Stimulated activated CD8-positive, alpha-beta memory T cell treated with anti-CD3 and anti-CD28 coated beads, Interleukin-4, amount 100 ng/mL, for 4 hours (primary cell): ENCODE measurements around the gene SLC23A2.
"Not testable (repeated sequence)": the region's sequence is repeated elsewhere in the genome, so short reads cannot be mapped to it uniquely, and the experiment has no call there.

Experiments used
- DNase-seq, 2 donors: peaks; one replicate each; pipeline ENCODE4 v3.0.0-alpha.2; 2020; ENCODE audit warnings: low read depth in 2 of 2, low spot score in 1 of 2

SLC23A2 gene

DNA sequence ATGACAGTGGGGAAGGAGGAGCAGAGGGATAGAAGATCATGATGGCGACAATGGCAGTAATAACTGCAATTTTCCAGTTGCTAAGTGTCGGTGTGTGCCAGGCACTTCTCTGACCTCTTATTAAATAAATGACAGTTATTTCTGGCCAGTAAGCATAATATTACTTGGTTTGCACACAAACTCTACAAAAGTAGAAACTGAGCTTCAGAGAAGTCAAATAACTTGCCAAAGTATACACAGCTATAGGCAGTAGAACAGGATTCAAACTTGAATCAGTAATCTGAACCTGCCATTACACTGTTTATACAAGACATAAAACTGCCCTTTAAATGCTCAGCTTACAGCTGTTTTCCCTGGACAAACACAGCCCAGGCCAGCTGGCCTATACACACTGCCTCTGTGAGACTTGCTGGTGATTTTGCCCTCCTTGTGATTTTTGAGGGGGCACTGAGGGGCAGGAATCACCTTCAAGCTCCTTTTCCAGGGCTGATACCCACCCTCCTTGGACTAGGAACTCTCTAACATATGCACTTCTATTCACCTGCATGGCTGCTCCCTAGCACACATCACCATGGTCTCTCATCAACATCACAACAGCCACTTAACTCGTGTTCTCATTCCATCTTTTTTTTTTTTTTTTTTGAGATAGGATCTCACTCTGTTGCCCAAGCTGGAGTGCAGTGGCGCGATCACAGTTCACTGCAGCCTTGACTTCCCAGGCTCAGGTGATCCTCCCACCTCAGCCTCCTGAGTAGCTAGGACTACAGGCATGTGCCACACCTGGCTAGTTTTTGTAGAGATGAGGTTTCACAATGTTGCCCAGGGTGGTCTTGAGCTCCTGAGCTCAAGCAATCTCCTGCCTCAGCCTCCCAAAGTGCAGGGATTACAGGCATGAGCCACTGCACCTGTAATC lies 63.6 kb downstream of the SLC23A2 start:
- no peak for DNase-seq

DNA sequence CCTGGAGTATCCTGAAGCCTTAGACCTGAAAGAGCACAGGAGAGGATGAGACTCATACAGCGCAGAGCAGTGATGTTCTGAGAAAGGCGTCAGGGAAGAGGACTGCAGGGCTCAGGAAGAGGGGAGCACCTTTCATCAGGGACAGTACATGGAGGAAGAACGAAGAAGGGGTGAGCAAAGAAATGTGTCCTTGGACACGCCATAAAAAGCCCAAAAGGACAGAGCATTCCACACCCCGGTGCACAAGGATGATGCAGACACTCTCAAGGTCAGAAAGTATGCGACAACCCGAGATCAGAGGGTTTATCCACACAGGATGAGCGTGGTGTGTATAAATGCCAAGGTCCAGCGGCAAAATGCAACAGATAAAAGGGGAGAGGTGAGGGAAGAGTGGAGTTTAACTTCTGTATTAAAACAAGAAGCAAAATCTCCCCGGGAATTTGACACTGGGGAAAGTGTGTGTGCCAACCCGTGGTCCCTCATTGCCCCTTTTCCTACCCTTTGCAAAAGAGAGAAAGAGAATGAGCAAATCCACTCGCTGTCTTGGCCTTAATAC lies 64.4 kb downstream of the SLC23A2 start:
- DNase-seq: no peak

DNA sequence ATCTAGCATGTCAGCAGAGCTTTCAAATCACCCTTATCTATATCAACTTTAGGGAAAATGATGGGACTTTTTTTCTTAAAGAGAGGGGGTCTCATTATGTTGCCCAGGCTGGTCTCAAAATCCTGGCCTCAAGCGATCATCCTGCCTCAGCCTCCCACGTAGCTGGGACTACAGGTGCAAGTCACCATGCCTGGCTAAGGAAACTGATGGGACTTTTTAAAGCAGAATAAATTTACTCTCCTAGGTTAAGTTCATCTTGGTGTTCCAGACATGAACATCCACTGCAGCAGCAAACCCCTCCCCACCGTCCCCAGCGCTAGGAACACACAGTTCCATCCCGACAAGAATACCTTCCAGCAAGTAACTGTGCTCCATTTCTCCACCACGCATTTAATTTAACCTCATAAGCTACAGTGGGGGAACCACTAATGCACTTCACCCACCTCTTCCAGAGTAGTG lies 64.9 kb downstream of the SLC23A2 start:
- no peak for DNase-seq

DNA sequence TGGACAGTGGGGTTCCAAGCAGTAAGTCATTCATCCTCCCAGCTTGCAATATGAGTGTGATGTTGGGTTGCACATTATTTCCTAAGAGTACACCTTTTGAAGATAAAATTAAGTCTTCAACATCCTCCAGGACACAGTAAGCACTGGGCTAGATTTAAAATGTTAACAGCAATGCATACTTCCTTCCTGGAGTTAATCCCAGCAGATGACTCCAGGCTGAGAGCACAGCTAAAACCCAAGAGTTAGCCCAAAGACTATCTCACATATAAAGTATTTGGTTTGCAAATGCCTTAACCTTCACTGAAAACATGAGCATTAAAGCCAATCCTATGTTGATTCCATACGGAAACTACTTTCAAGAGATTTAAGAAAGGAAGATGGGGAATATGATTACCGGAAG lies 69.2 kb downstream of the SLC23A2 start:
- DNase-seq: no peak

DNA sequence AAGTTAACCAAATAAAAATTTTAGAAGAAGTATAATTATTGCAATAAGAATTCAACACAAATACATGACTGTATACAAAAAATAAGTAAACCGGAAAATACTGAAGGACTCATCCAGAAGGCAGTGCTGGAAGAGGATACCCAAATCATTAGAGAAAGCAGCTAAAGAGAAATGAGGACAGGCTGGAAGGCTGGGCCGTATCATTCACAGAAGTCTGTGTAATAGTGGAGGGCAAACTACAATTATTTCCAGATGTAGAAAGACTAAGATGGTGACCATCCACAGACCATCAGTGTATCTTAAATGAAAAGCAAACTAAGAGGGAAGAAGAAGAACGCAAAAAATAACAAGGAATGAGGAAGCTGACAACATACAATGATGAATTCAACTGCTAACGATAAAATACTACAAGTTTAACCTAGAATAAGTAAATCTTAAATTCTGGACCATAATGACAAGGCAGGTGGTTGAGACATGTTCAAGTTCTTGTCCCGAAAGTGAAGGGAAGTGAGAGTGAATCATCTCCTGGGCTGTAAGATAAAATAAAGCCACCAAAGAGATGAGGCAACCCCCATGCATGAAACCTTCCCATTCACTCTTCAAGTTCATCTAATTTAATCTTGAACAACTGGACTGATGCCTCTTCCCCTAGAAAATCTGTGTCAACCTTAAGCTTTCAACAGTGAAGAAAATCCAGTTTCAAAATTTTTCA lies 71.5 kb downstream of the SLC23A2 start:
- no peak for DNase-seq

DNA sequence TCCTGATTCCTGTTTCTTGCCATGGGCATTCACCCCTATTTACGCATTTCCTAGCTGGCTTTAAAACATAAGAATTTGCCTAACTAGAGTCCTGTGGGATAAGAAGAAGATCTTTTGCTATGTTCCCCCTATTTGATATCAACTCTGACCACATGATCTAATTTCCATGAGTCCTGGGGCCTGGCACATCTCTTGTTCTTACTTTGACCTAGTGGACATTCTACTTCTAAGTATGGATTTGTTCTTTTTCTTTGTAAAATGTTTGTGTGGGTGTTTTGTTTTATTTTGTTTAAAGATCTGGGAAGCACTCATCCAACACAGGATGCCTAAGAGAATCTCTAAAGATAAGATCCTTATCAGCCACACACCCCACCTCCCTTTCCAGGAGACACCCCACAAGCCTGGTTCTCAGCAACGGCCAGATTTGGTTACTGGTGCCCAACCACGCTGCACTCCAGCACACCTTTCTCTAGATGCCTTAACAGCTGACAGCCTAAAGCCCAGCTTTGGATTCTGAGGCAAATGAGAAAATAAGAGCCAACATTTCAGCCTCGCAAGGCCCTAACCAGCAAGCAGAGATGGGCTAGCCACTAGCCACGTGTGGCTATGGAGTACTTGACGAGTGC lies 74.7 kb downstream of the SLC23A2 start:
- no peak for DNase-seq

DNA sequence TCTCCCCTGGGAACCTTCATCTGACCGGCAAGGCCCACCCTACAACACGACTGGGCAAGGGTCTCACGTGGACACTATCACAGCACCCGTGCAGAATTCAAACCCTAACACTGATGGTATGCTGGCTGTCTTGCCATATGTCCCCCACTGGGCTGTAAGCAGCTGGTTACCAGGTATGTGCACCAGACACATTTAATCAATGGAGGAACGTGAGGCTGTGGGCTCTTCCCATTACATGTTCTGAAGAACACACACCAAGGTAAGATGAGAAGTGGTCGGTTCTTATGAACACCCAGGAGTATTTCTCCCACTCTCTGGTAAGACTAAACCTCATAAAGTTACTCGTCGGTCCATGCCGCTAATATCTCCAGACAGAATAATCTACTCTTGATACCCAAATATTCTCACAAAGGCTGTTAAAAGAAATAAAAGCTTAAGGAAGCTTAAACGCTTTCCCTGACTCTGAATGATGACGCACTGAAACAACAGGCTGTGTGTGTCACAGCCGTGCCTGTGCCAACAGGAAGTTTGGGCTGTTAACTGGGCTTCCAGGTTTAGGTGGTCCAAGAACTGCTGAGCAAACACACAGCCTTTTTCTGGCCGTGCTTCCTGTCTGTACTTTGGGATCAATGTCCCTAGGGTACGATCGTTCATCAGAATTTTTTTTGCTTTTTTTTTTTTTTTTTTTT lies 75.3 kb downstream of the SLC23A2 start:
- no peak for DNase-seq

DNA sequence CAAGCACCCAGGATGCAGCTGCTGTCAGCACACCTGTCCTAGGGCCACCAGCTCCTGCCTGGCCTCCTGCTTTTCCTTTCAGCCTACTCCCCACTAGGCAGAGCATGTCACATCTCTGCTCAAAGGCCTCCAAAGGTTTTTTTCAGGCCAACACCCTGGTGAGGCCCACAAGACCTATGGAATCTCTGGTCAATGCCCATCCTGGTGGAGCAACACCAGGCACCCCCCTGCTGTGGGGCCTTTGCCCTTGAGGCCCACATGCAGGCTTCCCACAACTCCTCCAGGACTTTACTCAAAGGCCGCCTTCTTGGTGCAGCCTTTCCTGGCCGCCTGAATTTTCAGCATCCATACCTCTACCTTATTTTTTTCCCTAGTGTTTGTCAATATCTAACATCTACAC lies 76.9 kb downstream of the SLC23A2 start:
- no peak for DNase-seq

DNA sequence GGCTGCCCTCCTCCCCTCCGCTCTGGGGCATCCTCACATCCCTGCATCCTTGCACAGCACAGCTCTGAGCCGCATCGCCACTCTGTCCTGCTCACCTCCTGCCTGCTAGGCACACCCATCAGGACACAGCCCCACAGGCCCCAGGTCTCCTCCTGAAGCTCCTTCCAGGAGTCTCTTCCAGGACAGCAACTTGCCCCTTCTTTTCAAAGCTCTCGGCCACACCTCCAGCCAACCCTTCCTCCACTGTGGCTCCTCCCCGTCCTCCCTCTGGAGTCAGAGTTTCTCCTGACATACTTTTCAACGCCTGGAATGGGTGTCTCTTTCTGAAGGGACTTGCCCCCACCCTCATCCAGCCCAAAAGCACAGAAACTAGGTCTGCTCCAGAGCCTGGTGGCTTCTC lies 77.3 kb downstream of the SLC23A2 start:
- no peak for DNase-seq

DNA sequence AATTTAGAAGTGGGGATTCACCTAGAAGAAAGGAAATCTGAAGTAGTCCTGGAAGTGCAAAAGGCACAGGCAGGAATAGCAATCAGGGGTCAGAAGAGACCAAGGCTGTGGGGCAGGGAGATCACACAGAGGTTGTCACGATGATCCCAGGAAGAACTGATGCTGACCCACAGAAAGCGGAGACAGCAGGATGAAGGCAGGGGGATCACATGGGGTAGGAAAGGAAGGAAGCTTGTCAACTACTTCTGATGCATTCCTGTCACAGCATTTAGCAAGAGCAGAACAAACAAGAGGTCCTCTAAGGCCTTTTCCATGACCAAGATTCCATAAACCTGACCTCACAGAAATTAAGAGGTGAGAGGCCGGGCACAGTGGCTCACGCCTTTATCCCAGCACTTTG lies 79.1 kb downstream of the SLC23A2 start:
- DNase-seq: no peak

DNA sequence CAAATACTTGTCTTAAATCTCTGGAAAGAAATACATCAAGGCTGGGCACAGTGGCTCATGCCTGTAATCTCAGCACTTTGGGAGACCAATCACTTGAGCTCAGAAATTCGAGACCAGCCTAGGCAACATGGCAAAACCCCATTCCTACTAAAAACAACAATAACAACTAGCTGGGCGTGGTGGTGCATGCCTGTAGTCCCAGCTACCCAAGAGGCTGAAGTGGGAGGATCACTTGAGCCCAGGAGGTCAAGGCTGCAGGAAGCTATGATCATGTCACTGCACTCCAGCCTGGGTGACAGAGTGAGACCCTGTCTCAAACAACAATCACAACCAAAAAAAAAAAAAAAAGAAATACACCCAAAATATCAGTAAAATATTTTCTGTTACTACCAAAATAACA lies 80.0 kb downstream of the SLC23A2 start:
- not testable (repeated sequence) for DNase-seq

DNA sequence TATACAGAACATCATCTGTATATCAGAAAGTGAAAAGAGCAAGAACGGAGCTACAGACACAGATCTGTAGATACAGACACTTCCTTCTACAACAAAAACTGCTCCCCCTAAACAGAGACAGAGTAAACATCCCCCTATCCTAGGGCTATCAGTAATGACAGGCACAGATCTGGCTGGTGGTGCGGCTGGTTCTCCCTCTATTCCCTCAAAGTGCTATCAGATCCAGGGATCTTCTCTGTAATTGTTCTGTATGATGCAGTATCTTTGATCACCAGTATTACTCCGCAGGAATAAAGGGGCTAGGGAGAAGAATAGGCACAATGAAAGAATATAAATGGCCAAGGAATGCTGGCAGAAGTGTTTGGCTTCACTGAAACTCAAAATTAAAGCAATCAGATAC lies 80.7 kb downstream of the SLC23A2 start:
- DNase-seq: no peak

DNA sequence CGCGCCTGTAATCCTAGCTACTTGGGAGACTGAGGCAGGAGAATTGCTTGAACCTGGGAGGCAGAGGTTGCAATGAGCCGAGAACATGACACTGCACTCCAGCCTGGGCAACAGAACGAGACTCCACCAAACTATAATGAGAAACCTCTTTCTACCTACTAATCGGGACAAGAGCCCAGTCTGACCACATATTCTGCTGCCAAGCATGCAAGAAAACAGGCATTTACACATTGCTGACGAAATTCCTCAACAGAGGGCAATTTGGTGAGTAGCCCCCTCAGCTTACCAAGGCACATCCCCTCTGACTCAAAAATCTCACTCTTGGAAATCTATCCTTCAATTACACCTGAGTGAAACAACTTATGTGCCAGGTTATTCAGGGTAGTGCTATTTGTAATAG lies 81.2 kb downstream of the SLC23A2 start:
- no peak for DNase-seq

DNA sequence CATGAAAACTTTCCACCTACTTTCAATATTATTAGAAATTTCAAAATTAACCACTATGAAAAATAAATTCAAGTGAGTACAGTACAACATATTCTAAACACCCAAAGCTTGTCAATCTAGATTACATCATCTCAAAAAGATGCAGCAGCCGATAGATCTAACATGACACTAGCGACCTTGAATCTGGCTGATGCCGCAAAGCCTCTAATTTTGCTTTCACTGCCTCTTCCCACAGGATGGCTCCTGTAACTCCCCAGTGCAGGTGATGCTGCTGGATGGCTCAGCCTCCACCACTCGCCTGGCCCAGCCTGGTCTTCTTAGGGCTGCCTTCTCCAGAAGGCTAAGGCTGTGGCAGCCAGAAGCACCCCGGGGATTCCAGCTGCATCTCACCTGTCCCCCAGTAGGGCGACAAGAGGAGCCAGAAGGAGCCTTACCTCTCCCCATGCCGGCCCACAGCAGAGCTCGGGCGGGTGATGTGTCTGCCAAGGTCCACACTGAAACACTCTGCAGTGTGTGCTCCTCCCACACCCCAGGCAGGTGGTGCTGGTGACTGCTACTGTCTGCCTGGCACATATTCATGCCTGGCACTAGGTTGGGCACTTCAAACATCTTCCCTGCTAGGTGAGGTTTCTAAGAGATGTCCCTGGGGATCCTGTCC lies 82.1 kb downstream of the SLC23A2 start:
- DNase-seq: no peak

DNA sequence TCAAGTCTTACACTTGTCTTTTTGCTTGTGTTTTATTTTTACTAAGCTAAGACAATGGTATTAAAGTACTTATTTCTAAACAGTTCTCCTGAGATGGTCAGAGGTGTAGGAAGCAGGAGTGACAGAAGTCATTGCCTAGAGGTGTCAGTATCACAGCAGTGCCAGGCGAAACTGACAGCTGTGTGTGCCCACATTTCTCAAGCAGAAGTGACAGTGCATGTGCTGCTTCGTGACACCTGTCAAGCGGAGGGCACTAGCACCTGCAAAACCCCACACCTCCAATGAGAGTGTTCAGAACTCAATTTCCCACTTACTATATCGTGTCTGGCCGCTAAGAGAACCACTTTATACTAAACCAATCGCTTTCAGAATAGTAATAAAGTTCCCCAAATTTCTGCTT lies 82.8 kb downstream of the SLC23A2 start:
- no peak for DNase-seq

DNA sequence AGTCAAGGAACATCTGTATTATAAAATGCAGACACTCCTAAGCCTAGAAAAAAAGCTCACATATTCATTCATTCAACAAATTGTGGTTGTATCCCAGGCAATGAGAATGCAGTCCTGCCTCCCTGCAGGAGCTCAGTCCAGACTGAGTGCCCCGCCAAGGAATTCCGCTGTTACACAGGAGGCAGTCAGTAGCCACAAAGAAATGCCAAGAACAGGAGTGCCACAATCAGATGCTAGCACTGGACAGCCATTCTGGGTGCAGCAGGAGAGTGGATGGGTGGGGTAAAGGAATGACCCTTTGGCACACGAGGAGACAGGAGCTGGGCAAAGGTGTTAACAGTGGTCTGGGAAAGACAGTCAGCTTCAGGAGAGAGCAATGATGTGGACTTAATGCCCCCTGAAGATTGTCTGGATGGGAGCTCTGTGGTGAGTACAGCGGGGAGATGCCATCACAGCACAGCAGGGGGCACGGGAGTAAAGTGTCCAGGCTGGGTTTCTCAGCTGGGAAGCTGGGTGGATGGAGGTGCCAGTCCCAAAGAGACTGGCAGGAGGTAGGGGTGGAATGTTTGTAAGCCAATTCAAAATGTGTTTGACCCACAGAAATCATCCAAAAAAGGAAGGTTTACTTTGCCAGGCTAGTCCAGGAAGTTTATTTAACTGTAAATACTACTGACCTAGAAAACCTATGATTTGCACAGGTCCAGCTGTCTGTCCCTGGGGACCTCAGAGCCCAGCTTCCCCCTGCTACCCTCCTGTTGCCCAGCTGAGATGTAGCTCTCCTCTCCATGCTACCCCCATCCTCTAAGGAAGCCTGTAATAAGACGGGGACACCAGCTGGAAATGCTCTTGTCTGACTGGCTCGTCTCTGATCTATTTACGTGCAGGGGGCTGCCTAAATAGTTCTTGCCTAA lies 84.1 kb downstream of the SLC23A2 start:
- DNase-seq: no peak

DNA sequence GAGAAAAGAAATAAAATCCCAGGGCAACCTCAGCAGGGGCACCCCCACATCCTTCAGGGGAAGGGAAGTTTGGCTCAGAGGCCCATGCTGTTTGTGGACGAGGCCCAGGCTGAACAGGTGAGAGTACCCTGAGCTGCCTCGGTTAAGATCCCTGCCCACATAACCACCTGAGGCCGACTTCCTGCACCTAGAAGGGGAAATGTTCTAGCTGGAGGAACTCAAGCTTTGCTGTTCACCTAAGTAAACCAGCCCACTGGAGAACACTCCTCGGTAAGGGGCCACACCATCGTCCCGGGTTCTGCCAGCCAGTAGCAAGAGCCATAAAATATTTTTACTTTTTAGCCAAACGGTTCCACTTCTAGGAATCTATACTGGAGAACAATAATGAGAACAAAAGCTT lies 88.2 kb downstream of the SLC23A2 start:
- no peak for DNase-seq

DNA sequence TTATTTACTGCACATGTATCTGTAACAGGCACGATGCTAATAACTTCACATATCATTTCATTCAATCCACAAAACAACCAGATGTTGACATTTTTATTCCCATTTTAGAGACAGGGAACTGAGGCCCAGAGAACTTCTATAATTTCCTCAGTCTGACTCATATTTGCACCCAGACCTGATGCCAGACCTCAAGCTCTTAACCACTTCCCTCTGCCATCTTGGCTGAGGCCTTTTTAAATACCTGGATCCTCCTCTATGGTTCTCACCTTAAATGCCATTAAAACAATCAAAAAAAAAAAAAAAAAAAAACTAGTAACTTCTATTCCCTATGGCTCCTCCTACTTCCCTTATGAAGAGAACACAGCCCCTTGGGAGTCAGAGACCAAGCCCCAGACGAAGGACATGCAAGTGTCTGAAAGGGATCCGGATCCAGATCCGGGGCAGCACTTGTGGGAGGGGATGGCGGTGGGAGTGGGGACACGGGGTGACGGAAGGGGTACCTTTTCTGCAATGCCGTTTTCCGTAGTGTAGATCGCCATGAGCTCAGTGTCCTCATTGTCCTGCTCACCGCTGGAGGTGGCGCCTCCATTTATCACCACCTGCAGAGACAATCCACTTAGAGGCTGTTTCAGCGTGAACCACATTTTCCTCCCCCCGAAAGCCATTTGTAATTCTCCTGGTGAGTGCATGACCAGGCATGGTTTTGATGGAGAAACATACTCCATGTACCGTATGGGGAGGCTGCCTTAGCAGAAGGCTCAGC lies 88.7 kb downstream of the SLC23A2 start:
- DNase-seq: no peak

DNA sequence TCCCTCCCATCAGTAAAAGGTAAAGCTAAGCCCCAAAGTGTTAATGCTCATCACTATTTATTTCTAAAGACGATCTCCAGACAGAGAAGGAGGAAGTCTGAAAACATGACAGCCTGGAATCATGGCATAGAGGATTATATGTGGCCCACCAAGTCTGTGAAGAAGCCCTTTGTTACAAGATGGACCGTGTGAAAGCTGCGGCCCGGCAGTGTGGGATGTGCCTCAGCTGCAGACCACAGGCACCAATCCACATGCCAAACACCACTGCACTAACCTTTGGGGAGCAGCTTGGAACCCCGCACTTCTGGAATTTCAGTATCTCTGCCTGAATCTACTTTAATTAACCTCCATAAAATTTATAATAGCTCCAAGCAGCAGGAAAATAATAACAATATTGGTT lies 90.4 kb downstream of the SLC23A2 start:
- no peak for DNase-seq
